Transverse colon (tissue), 4 donors: ENCODE data around the gene NSD2.

ENCODE experiments used
- CTCF ChIP-seq, 5 experiments: fragments of 200-600 bp in 3 of 5; fragments of 450-650 bp in 2 of 5; sonication (generic) in 3 of 5; IDR thresholded peaks; 1 replicate in 2 of 5; 2 replicates in 3 of 5; pipeline ENCODE4 v1.5.1; 2016 to 2017; ENCODE audit warnings: antibody characterized with exemption in 5 of 5, inconsistent platforms in 3 of 5, mild to moderate bottlenecking in 2 of 5, moderate library complexity in 1 of 5
- POLR2AphosphoS5 ChIP-seq, 3 donors: sonication (generic); formaldehyde crosslinking; IDR thresholded peaks; one replicate each; pipeline ENCODE4 v1.6.1; 2016; ENCODE audit warnings: antibody characterized with exemption in 3 of 3

- TF ChIP-seq POLR2AphosphoS5 (IDR thresholded peaks at IDR 0.05) (no peak), CTCF (IDR thresholded peaks at IDR 0.05) (no peak)
These were observed 49.3 kb upstream of the NSD2 start for GRCh38 chr4:1821679-1822567.
